ENCODE data around the gene ACCSL. TPM values are rescaled to one million over a fixed set of nuclear protein-coding genes. Genes with fewer than 3 reads are reported as not detected.

Gene ACCSL
- total RNA-seq, 4 donors from 2014 or later, result 0.78 TPM; not detected in 3

GRCh38 chr11:44101098-44101497, 53.3 kb downstream of the ACCSL start:
- no peaks in the 10 kb centered on the region for H3K9me3 ChIP-seq
- WGBS, 2 donors, result 66 to 74% methylated on average over 2 of the region's 2 CpGs
- no peaks in the 10 kb centered on the region for H3K27me3 ChIP-seq
- peaks cover 0 to 20% (median 0%) of the 10 kb centered on the region in 3 donors for H3K36me3 ChIP-seq
- H3K27ac ChIP-seq, result no peak overlapping the region
- no peak for DNase-seq (ENCODE audit: low spot score in 2 of 2)
- TF ChIP-seq EP300 (IDR thresholded peaks at IDR 0.05), result no peak
- no peak for TF ChIP-seq CTCF (IDR thresholded peaks at IDR 0.05)
- no peak for TF ChIP-seq POLR2A (IDR thresholded peaks at IDR 0.05)
- H3K4me1 ChIP-seq, result peaks cover 0 to 22% (median 8%) of the 10 kb centered on the region in 4 donors
- no peak overlapping the region for H3K4me3 ChIP-seq

GRCh38 chr11:44104481-44105294, 56.9 kb downstream of the ACCSL start:
- no peak overlapping the region for H3K4me3 ChIP-seq
- no peaks in the 10 kb centered on the region for H3K9me3 ChIP-seq
- 84 to 89% methylated on average over 5 of the region's 5 CpGs for whole genome bisulfite sequencing, 2 donors
- no peaks in the 10 kb centered on the region for H3K27me3 ChIP-seq
- no peak for DNase-seq (ENCODE audit: low spot score in 2 of 2)
- TF ChIP-seq CTCF (IDR thresholded peaks at IDR 0.05), result no peak
- TF ChIP-seq POLR2A (IDR thresholded peaks at IDR 0.05), result no peak
- no peak for TF ChIP-seq EP300 (IDR thresholded peaks at IDR 0.05)
- H3K4me1 ChIP-seq, result peaks cover 0 to 5% (median 0%) of the 10 kb centered on the region in 4 donors
- peaks cover 0 to 40% (median 4%) of the 10 kb centered on the region in 3 donors for H3K36me3 ChIP-seq
- H3K27ac ChIP-seq, result no peak overlapping the region

- TF ChIP-seq EP300 (IDR thresholded peaks at IDR 0.05), result no peak
- no peak for TF ChIP-seq CTCF (IDR thresholded peaks at IDR 0.05)
- no peaks in the 10 kb centered on the region for H3K9me3 ChIP-seq
- H3K36me3 ChIP-seq, result peaks cover 0 to 37% (median 4%) of the 10 kb centered on the region in 3 donors
- no peaks in the 10 kb centered on the region for H3K27me3 ChIP-seq
- peaks cover 0 to 18% (median 2%) of the 10 kb centered on the region in 4 donors for H3K4me1 ChIP-seq
- H3K27ac ChIP-seq, result no peak overlapping the region
- 87 to 88% methylated on average over 6 of the region's 6 CpGs for WGBS, 2 donors
- no peak overlapping the region for H3K4me3 ChIP-seq
- DNase-seq (ENCODE audit: low spot score in 2 of 2), result no peak
Measured at GRCh38 chr11:44108260-44108659, 60.5 kb downstream of the ACCSL start.

Other genes starting within 250 kb of the ACCSL start
- 10 to 100 TPM; 30.4 to 45.0 (median 38.0) TPM for gene ALKBH3, start 167.2 kb upstream of the ACCSL start, total RNA-seq
- gene C11orf96, start 105.3 kb upstream of the ACCSL start, total RNA-seq, result 100 to 1,000 TPM; 127 to 220 (median 157) TPM
- gene ACCS, start 18.3 kb downstream of the ACCSL start, total RNA-seq, result 10 to 100 TPM; 17.7 to 45.8 (median 31.5) TPM
- gene EXT2, start 47.7 kb downstream of the ACCSL start, total RNA-seq, result 10 to 100 TPM; 69.3 to 80.0 (median 73.1) TPM

Data from tibial nerve (tissue), 4 donors.